Activated naive CD4-positive, alpha-beta T cell treated with anti-CD3 and anti-CD28 coated beads, Interleukin-2, amount 50 U/mL, for 16 hours (primary cell): Measurements from ENCODE around the gene PHLDA2.
"Not testable (repeated sequence)": the region's sequence is repeated elsewhere in the genome, so short reads cannot be mapped to it uniquely, and the experiment has no call there.

Experiments
- DNase-seq: peaks from one replicate; pipeline ENCODE4 v3.0.0-alpha.2; 2020

PHLDA2 gene

DNA sequence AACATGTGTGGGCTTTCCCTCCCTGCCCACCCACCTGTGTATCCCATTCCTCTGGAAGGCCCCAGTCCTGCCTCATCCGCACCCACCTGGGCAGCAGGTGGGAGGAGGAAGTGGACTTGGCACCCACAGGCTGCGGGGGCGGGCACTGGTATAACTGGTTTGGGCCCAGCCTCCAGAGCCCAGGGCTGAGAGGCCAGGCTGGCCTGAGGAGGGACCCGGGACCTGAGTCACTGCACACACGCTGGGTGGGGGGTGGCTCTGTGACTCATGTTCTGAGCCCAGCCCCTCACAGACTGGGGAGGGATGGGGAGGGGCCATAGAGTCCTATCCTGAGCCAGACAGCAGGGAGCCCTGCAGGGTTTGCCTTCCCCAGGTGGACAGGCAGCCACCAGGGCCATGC lies 16.7 kb downstream of the PHLDA2 start:
- no peak for DNase-seq

DNA sequence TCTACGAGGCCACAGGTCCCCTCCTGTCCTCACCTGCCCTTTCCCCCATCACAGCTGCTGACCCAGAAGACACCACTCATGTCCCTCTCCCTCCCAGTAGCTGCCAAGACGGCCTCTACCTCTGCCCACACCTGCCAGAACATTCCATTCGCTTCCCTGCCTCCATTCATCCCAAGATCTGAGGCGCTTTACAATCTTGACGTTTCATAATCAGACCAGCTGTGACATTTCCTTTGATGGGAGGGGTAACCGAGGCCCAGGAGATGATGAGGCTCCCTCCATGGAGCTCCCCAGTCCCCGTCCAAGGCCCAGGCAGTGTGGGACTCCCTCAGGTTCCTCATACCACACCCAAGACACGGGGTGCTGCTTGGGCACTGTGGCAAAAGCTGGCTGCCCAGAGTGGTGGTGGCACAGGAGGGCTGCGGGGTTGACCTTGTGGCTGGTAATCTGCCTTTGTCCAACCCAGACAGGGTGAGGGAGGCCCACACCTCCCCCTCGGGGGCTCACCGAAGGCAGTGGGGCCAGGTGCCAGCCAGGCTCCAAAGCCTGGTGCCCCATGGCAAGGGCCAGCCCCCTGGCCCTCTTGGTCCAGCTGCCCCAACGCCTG lies 17.3 kb downstream of the PHLDA2 start:
- DNase-seq: no peak

DNA sequence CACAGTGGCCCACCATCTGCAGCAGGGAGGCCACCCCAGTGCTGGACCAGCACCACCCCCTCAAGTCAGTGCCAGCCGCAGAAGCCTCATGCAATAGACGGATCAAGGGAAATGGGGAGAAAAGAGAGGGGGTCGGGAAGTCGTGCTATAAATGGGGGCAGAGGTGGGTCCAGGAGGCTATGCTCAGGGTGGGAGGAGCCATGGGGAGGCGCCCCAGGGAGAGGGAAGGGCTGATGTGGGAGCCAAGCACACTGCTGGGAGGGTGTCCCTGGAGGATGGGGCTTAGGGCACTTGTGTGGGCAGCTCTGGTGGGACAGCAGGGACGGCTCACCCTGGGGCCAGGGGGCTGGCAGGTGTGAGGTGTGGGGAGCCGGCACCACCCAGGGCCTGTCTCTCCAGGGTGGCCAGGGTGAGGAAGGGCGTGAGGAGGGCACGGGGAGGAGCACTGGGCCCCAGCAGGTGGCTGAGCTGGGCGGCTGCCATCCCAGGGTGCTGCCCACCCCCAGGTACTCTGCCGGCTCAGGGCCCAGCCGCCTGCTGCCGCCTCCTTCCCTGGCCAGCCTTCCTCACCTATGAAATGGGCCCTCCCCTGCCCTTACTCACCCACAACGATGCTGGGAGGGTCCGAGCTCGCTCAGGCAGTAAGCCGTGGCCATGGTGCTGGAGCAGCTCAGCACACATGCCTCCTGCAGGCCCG lies 18.0 kb downstream of the PHLDA2 start:
- DNase-seq: no peak

DNA sequence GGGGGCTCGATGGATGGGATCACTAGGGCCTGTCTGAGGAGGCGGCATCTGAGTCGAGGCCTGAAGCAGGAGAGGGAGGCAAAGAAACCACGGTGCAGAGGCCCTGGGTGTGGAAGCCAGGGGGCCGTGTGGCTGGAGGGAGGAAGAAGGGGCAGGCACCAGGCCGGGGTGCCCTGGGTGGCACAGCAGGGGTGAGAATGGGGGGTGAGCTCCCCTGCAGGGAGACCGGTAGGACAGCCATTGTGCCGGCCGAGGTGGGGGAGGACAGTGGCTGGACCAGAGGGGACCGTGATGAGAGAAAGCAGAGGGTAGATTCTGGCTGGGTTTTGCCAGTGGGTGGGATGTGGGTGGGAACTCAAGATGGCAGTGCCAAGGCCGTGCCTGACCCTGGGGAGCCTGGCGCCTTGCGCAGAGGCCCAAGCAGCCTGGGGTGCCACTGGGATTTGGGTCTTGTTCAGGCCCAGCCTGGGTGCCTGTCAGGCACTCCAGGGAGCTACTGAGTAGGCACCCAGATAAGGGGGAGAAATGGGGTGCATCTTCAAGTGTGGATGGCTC lies 18.7 kb downstream of the PHLDA2 start:
- no peak for DNase-seq

DNA sequence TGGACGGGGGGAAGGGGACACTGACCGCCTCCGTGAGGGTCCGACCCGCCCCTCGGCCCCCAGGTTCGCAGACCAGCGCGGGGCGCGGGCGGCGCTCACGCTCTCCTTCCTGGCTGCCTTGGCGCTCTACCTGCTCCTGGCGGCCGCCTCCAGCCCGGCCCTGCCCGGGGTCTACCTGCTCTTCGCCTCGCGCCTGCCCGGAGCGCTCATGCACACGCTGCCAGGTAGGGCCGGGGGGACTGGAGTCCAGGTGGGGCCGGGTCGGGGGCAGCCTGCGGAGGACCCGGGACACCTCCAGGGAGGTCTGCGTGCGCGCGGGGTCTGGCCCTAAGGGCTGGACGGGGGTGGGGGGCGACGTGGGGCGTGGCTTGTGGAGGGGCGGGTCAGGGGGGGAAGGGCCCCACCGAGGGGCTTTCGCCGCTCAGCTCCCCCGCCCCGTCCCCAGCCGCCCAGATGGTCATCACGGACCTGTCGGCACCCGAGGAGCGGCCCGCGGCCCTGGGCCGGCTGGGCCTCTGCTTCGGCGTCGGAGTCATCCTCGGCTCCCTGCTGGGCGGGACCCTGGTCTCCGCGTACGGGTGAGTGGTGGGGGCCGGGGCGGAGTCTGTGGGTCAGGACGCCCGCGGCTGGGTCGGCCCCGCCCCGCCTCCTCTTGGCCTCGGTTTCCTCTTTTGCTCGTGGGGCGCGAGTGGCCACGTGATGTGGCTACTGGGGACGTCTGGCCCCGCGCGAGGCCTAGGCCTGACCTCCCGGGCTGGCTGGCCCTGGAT lies 19.9 kb downstream of the PHLDA2 start:
- no peak for DNase-seq

DNA sequence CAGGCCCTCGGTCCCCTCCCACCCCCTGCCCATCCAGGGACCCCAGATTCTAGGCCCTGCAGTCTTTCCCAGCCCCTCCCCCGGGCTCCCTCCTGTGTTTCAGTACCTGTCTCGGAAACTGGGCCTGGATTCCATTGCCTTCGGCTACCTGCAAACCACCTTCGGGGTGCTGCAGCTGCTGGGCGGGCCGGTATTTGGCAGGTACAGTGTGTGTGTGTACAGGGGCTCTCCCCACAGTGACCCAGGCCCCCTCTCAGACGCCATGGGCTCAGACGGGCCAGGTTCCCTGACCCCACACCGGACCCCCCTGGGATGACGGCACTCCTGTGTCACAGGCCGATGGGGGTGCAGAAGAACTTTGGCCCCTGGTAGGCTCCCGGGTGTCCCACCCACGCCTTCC lies 21.1 kb downstream of the PHLDA2 start:
- no peak for DNase-seq

DNA sequence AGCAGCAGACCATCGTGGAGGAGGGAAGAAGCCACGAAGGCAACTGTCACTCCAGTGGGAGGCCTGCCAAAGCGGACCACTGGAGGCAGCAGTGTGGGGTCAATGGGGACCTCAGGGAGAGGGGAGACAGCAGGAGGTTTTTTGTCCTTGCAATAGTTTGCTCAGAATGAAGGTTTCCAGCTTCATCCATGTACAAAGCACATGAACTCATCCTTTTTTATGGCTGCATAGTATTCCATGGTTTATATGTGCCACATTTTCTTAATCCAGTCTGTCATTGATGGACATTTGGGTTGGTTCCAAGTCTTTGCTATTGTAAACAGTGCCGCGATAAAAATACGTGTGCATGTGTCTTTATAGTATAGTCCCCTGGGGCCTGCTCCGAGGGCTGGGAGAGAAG lies 23.9 kb downstream of the PHLDA2 start:
- not testable (repeated sequence) for DNase-seq

DNA sequence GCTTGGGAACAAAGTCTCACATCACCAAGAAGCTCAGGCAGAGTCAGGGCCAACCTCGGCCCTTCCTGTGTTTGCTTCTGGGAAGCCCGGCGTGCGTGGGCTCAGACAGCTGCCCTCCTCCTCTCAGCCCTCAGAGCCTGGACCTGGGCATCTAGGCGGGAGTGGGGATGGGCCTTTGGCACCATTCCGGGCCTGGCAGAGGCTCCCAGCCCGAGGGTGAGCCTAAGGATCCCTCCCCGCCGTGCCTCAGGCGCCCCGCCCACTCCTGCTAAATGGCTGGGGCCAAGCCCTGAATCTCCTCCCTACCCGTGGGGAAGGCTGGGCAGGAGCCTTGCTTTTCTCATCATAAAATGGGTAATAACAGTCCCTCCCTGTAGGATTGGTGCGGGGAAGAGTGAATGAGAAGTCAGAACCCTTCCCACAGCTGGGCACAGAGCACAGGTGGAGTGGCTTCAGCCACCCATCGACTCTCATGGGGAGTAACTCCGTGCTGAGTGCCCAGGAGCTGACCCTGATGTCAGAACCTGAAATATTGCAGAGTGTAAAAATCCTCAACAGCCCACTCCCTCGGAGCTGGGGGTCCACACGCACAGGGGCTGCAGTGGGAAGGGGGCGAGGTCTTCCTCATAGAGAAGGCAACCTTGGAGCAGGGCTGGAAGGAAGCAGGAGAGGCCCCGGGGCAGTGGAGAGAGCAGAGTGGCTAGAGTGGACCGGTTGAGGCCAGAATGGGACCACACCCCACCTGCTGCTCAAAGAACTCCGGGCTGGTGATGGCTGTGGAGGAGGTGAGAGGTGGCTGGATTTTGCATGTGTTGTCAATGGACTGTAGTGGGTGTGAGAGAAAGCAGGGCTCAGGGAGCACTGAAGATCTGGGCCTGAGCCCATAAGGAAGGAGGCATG lies 24.8 kb downstream of the PHLDA2 start:
- no peak for DNase-seq

DNA sequence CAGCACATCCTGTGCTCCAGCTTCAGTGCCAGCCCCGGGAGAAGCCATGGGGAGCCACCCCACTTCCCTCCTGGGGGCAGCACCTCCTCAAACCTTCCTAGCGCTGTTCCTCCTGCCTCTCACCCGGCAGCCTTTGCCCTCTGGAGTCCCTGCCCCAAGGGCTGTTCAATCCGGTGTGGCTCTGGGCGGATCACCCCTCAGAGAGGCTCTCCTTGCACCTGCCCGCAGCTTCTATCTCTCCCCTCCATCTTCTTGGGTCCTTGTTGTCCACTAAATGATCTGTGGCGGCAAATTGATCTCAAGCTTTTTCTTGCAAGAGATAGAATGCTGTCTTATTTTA lies 25.6 kb downstream of the PHLDA2 start:
- DNase-seq: no peak

DNA sequence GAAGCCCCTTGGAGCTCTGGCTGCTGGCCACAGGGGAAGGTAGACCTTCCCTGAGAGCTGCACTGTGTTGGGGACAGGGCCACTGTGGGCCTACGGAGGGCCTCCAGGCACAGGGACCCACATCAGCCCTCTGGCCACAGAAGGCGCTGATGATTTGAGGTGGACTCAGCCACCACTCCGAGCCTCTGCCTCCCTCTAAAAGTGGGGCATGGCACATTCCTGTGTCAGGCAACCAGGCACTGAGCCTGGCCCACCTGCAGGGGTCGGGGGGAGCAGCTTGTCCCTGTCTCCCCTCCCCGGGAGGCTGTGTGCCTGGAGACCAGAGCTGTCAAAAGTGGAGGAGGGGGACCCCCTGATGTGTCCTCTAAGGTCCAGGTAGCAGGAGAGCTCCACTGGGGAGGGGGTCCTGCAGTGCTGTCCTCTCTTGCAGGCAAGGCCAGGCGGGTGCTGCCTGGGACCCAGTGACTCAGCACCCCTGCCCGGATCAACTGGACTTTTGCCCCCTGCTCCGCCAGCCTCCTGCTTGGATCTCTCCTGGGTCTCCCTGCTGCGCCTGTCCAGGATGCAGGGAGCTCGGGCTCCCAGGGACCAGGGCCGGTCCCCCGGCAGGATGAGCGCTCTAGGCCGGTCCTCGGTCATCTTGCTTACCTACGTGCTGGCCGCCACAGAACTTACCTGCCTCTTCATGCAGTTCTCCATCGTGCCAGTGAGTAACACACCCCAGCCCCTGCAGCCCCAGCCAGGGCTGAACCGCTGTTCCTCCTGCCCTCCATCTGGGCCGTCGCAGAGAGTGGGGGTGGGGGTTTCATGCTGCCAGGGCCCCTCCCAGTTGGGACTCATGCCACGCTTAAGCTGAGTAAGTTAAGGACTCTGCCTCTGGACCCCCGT lies 26.2 kb downstream of the PHLDA2 start:
- DNase-seq: no peak

DNA sequence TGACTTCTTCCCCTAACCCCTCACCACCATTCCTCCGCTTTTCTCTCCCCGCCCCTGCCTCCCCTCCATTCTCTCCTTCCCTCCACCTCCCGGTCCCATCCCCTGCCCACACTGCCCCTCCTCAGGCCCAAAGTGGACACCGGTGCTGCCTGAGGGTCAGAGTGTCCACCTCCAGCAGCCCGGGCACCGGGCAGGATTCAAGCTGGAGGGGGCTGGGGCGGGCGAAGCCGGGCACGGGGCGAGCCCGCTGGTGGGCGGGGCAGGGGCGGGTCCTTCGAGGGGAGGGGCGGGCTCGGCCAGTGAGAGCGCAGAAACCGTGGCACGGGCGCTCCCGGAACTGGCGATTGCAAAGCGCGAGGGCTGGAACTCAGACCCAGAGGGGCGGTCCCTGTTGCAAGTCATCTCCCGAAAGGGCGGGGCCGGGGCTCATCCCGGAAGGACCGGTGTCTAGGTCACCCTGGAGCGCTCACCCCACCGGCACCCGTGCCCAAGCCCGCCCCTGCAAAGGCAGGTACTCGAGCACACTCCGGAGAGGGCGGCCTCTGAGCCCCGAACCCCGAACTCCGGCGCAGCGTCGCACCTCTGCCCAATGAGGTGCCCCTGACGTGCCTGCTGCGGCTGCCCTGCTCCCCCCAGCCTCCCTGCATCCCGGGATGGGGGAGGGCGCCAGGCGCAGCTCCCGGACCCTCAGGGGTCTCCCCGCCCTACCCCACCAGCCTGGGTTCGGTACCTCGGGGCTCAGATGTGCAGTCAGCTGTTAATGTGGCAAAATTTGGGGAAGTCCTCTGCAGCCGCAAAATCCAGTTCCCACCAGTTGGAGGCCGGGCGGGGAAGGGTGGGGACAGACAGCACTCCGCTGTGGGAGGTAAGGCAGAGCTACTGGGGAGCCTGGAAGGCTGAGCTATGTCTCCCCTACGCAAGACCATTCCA lies 27.1 kb downstream of the PHLDA2 start:
- DNase-seq: peak; percentile 90

DNA sequence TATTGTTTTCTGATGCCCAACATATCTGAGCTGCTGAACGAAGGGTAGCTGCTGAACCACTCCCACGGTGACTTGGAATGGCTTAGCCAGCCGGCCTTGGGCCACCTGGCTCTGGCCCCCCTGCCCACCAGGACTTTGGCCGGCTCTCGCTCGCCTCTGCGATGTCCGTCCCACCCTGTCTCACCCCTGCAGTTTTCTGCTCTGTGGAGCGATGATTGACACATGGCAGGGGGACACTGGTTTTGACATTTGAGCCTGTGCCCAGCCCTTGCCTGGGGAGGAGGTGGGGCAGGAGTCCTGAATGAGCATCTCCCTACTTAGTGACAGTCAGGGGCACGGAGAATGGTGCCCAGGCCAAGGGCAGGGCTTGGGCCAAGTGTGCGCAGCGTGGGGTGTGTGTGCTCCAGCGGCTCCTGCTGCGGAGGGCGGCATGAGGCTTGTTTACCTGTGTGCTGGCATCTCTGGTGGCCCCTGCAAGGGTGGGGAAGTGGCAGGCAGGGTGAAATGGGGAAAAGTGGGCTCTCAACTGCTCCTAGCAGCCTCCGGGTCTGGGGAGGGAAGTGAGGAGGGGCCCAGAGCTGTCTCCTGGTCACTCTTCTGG lies 27.9 kb downstream of the PHLDA2 start:
- DNase-seq: no peak

DNA sequence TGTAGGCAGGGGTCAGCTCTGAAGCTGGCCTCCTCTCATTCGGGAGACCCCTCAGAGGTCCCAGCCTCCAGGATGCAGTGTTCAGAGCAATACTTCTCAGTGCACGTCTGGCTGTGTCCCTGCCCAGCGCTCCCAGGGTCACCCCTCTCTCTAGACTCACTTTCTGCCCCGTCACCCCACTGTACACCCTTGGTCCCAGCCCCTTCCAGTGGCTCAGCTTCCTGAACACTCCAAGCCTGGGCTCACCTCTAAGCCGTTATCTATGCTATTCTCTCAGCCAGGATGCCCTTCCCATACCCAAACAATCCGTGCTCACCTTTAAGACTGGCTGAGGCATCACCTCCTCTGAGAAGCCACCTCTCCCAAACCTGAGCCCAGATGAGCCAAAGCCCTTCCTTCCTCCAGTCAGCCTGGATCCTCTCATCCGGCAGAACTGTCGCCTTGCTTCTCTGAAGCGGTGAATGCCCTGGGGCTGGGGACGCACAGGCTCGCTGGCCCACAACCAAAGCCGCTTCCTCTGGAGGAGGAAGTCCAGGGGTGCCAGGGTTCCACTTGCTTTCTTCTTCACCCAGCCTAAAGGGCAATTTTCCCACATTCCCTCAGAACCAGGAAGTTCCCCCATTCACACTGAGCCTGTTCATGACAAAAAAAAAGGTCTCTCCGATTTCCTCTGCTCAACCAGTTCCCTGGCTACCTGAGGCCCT lies 30.0 kb downstream of the PHLDA2 start:
- DNase-seq: no peak

DNA sequence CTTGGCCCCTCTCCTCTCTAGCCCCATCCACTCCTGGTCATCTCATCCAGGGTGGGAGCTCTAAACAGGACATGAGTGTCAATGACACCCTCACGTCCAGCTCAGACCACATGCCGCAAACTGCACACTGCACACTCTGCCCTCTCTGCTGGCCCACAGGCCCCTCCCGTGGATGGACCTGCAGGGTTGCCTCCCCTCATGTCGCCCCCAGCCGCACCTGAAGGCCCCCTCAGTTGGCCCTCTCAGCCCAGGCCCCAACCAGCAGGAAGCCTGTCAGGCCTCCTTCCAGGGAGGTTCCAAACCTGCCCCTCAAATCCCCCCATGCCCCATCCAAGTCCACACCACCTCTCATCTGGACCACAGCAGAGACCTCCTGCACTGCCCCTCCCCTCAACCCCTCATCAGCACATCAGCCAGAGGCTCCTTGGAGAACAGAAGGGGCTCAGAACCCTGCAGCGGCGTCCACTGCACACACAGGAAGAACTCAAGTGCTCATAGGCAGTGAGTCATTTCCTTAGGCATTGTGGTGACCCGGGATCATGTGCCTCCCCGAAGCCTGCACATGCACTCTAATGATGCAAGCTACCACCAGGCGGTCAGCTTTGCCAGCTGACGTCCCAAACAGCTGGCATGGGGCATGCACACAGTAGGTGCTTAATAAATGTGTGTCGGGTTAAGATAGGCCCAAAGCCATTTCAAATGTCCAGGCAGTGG lies 30.7 kb downstream of the PHLDA2 start:
- DNase-seq: peak; percentile 42

DNA sequence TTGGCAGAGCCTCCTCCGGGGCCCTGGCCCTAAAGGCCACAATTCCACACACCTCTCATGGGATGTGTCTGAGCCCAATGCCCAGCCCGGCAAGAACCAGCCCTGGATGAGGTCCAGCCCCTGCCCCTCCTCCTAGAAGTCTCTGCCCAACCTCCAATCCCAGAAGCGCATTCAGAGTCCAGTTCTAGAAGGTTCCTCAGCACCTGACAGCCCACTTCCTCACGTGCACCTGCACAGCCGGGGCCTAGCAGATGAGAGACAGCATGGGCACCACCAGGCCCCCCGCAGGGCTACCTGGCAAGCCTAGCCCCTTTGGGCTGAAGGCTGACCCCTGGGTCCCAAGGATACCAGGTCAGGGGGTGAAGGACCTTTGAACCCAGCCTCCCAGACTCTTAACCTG lies 32.2 kb downstream of the PHLDA2 start:
- no peak for DNase-seq

DNA sequence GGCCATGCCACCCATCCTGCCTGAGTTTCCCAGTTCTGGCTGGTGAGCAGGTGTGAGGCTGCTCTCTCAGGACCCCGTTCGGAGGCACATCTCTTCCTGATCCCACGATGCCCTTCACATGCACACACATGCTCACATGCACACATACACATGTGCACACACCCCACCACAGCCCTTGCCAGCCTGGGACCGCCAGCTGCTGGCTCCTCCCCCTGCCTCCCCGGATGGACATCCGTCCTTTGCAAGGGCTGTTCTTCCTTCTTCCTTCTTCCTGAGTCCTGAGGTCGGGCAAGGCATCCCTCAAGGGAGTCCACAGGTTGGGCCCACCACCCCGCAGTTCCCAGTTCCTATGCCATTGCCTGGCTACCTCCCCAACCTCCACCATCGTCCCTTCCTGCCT lies 33.2 kb downstream of the PHLDA2 start:
- DNase-seq: no peak

DNA sequence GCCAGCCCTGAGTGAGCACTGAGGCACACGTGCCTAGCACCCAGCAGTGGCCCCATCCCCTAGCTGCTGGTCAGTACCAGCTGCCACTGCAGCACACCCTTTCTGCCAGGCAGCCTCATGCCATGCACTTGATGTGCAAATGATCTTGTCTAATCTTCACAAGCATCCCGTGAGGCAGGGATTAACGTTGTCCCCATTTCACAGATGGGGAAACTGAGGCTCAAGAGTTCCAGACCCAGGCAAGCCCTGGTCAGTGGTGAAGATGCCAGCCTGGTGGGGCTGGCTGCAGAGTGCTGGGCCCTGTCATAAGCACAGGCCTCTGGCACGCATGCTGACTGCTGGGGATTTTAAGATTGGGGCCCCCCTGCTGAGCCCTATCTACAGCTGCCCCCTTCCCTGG lies 35.3 kb downstream of the PHLDA2 start:
- no peak for DNase-seq

DNA sequence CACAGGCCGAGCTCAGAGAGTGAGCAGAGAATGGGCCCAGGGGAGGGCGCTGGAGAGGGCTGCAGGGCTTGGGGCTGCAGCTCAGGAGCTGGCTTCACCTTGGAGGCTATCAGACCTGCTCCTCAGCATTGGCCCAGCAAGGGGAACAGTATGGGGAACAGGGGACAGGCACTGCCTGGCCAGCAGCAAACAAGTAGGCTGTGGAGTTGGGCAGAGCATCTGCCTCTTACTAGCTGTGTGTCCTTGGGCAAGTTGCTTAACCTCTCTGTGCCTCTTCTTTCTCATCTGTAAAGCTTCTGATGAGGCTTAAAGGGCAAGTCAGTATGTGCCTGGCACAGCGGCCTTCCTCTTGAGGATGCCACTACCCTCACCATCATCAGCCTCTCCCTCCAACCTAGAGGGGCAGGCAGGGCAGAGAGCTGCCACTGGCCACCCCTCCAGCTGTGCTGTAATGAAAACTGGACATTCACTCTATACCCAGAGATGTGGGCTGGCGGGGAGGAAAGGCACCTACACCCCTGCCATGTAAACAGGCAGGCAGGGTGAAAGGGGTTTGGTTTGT lies 36.2 kb downstream of the PHLDA2 start:
- peak; percentile 37 for DNase-seq
